OCI-M2 (cell line): ENCODE results near the gene GNPDA1.

Experiments used
- DNase-seq: peaks from one replicate; lab custom pipeline; 2025; ENCODE audit not compliant: unreplicated experiment; lab: John Stamatoyannopoulos, UW

Gene GNPDA1

GRCh38 chr5:141958113-141958512 is 54.7 kb downstream of the GNPDA1 start, which contains the start of gene PCDH12:
PCDH12 (minus strand) TSS chr5:141958202; CDS start chr5:141957851, 351 bp downstream.
- no peak for DNase-seq

- no peak for DNase-seq
Observed at GRCh38 chr5:141957367-141957996, 55.3 kb downstream of the GNPDA1 start.

GRCh38 chr5:141954194-141954593 is 58.6 kb downstream of the GNPDA1 start:
- no peak for DNase-seq

- DNase-seq: no peak
Observed at GRCh38 chr5:141952020-141952419, 60.8 kb downstream of the GNPDA1 start.

- no peak for DNase-seq
Observed at GRCh38 chr5:141951332-141951781, 61.5 kb downstream of the GNPDA1 start.
